HG02588 (cell line): ENCODE results near the gene REV3L.
"Not testable (repeated sequence)": the region's sequence is repeated elsewhere in the genome, so short reads cannot be mapped to it uniquely, and the experiment has no call there.

ENCODE experiments used
- ATAC-seq: cut with Tn5 transposase; IDR thresholded peaks from one replicate; pipeline ENCODE4 v1.9.1; 2021; ENCODE audit warnings: mild to moderate bottlenecking, moderate library complexity; ENCODE audit not compliant: unreplicated experiment

REV3L gene

GRCh38 chr6:111494951-111495635 is 12.1 kb upstream of the REV3L start:
- no peak for ATAC-seq

GRCh38 chr6:111492499-111492898 is 9.5 kb upstream of the REV3L start:
- no peak for ATAC-seq

GRCh38 chr6:111490067-111490466 is 7.0 kb upstream of the REV3L start:
- ATAC-seq, result no peak

GRCh38 chr6:111487661-111488060 is 4.6 kb upstream of the REV3L start:
- ATAC-seq, result no peak

- no peak for ATAC-seq
Measured at GRCh38 chr6:111486921-111487320, 3.9 kb upstream of the REV3L start.

- ATAC-seq, result no peak
Measured at GRCh38 chr6:111486475-111486874, 3.5 kb upstream of the REV3L start.

- no peak for ATAC-seq
Measured at GRCh38 chr6:111485342-111485741, 2.3 kb upstream of the REV3L start.

- no peak for ATAC-seq
Measured at GRCh38 chr6:111484633-111484930, 1.6 kb upstream of the REV3L start.

- ATAC-seq, result peak; percentile 52
Measured at GRCh38 chr6:111483736-111484632, 966 bp upstream of the REV3L start.

- peak; percentile 22 for ATAC-seq
Measured at GRCh38 chr6:111482188-111482958, 645 bp downstream of the REV3L start.

- no peak for ATAC-seq
Measured at GRCh38 chr6:111481836-111482187, 1.2 kb downstream of the REV3L start.

GRCh38 chr6:111480988-111481822 is 1.8 kb downstream of the REV3L start:
- no peak for ATAC-seq

- ATAC-seq, result no peak
Measured at GRCh38 chr6:111478749-111479148, 4.3 kb downstream of the REV3L start.

GRCh38 chr6:111478064-111478476 is 4.9 kb downstream of the REV3L start:
- no peak for ATAC-seq

GRCh38 chr6:111477481-111477938 is 5.5 kb downstream of the REV3L start:
- no peak for ATAC-seq

GRCh38 chr6:111476061-111476460 is 7.0 kb downstream of the REV3L start:
- ATAC-seq, result not testable (repeated sequence)

GRCh38 chr6:111474771-111475170 is 8.2 kb downstream of the REV3L start:
- ATAC-seq, result no peak

GRCh38 chr6:111474106-111474505 is 8.9 kb downstream of the REV3L start:
- no peak for ATAC-seq

GRCh38 chr6:111472933-111473435 is 10.0 kb downstream of the REV3L start:
- ATAC-seq, result no peak

- ATAC-seq, result no peak
Measured at GRCh38 chr6:111471958-111472357, 11.1 kb downstream of the REV3L start.
